HCT116 (cell line): ENCODE measurements around the gene GALR2. TPM values are rescaled to one million over a fixed set of nuclear protein-coding genes. Genes with fewer than 3 reads are reported as not detected.
A peak's percentile ranks its signal among the peaks of the same experiment; 100 is the strongest.

ENCODE experiments used
- ATAC-seq: fragments of 200-7000 bp; cut with Tn5 transposase; 2 replicates; pipeline ENCODE4 v1.9.1; 2020; ENCODE audit warnings: mild to moderate bottlenecking, moderate library complexity
- BruUV-seq: library from RNA; stranded (reverse); fragments of 400-500 nt; replicated peaks from 2 replicates; lab custom pipeline; 2021; lab: Mats Ljungman, UMichigan
- CTCF ChIA-PET: fragments of 300-600 bp; sonication (Branson Sonifier 250); formaldehyde crosslinking; loops from one replicate; lab custom pipeline; 2021; ENCODE audit warnings: antibody characterized with exemption; lab: Charles Lee
- POLR2A ChIA-PET: fragments of 300-600, 350-600 bp; sonication (Branson Sonifier 250); formaldehyde crosslinking; loops from one replicate; lab custom pipeline; 2021; ENCODE audit warnings: antibody characterized with exemption; lab: Charles Lee
- RAD21 ChIA-PET, 2 experiments: fragments of 300-600 bp; sonication (Branson Sonifier 250); formaldehyde crosslinking; loops; one replicate each; lab custom pipeline; 2023; ENCODE audit warnings: low total read pairs in 2 of 2; ENCODE audit not compliant: uncharacterized antibody in 2 of 2, unreplicated experiment in 2 of 2, low non-redundant PET in 1 of 2; lab: Charles Lee
- DNase-seq: peaks from one replicate; pipeline ENCODE4 v3.0.0-alpha.2; 2010; ENCODE audit warnings: low read depth, low spot score
- H2AFZ ChIP-seq: fragments of 200-600 bp; shearing (Covaris generic), sonication (generic); 2 replicates; pipeline ENCODE4 v1.6.1; 2017; ENCODE audit warnings: low read depth, mixed run types, mixed read lengths, antibody characterized with exemption, low read length; ENCODE audit not compliant: poor library complexity, severe bottlenecking
- H3K27ac ChIP-seq: 2 replicates; pipeline ENCODE4 v1.5.1; 2012; ENCODE audit warnings: low read depth, low read length
- H3K27me3 ChIP-seq: fragments of 200-600 bp; sonication (generic); 2 replicates; pipeline ENCODE4 v1.6.1; 2016; ENCODE audit warnings: mixed run types, low read length, mixed read lengths; ENCODE audit not compliant: insufficient read depth
- H3K36me3 ChIP-seq, 2 experiments: fragments of 200-500 bp in 1 of 2; fragments of 200-600 bp in 1 of 2; sonication (Bioruptor generic) in 1 of 2; sonication (generic) in 1 of 2; 2 replicates each; pipeline versions ENCODE4 v1.5.1 to v1.6.1; 2014 to 2016; ENCODE audit warnings: low read length in 2 of 2, inconsistent platforms in 1 of 2, mixed read lengths in 1 of 2, mixed run types in 1 of 2; ENCODE audit not compliant: insufficient read depth in 2 of 2, control insufficient read depth in 1 of 2
- H3K4me1 ChIP-seq, 2 experiments: fragments of 200-600 bp in 1 of 2; sonication (generic) in 1 of 2; 2 replicates each; pipeline versions ENCODE4 v1.5.1 to v1.6.1; 2012 to 2017; ENCODE audit warnings: low read length in 2 of 2, inconsistent platforms in 1 of 2, mild to moderate bottlenecking in 1 of 2, mixed read lengths in 1 of 2, mixed run types in 1 of 2, moderate library complexity in 1 of 2; ENCODE audit not compliant: insufficient read depth in 2 of 2, control insufficient read depth in 1 of 2
- H3K4me2 ChIP-seq: fragments of 200-600 bp; sonication (generic); 2 replicates; pipeline ENCODE4 v1.6.1; 2017; ENCODE audit warnings: mixed run types, low read length, mixed read lengths
- H3K4me3 ChIP-seq, 2 experiments: fragments of 200-600 bp in 1 of 2; sonication (generic) in 1 of 2; replicated peaks in 1 of 2; 2 replicates each; pipeline ENCODE4 v1.5.1; 2011 to 2016; ENCODE audit warnings: low read length in 2 of 2, control low read depth in 1 of 2, low read depth in 1 of 2, mild to moderate bottlenecking in 1 of 2, mixed read lengths in 1 of 2, mixed run types in 1 of 2
- H3K79me2 ChIP-seq: fragments of 200-600 bp; sonication (generic); 2 replicates; pipeline ENCODE4 v1.6.1; 2017; ENCODE audit warnings: mild to moderate bottlenecking, mixed run types, low read length, moderate library complexity, mixed read lengths; ENCODE audit not compliant: insufficient read depth
- H3K9ac ChIP-seq: fragments of 200-600 bp; sonication (generic); 2 replicates; pipeline ENCODE4 v1.6.1; 2016; ENCODE audit warnings: low read length, mixed read lengths
- H3K9me2 ChIP-seq: fragments of 200-600 bp; sonication (generic), shearing (Covaris generic); 2 replicates; pipeline ENCODE4 v1.6.1; 2017; ENCODE audit warnings: mixed run types, mild to moderate bottlenecking, moderate library complexity; ENCODE audit not compliant: insufficient read depth
- H3K9me3 ChIP-seq, 2 experiments: fragments of 200-500 bp in 1 of 2; fragments of 200-600 bp in 1 of 2; sonication (Bioruptor generic) in 1 of 2; sonication (generic) in 1 of 2; 2 replicates each; pipeline ENCODE4 v1.6.1; 2014 to 2017; ENCODE audit warnings: low read length in 2 of 2, mixed read lengths in 2 of 2, inconsistent platforms in 1 of 2, low read depth in 1 of 2, mild to moderate bottlenecking in 1 of 2, mixed run types in 1 of 2, moderate library complexity in 1 of 2; ENCODE audit not compliant: control insufficient read depth in 1 of 2, insufficient read depth in 1 of 2
- H4K20me1 ChIP-seq: fragments of 200-600 bp; sonication (generic), shearing (Covaris generic); 2 replicates; pipeline ENCODE4 v1.6.1; 2017; ENCODE audit warnings: mixed run types, mild to moderate bottlenecking, moderate library complexity; ENCODE audit not compliant: insufficient read depth
- CTCF ChIP-seq, 3 experiments: fragments of 200-600 bp in 1 of 3; sonication (generic) in 1 of 3; IDR thresholded peaks in 2 of 3; conservative IDR thresholded peaks in 1 of 3; 2 replicates each; pipeline ENCODE4 v1.5.1; 2012 to 2017; ENCODE audit warnings: low read depth in 2 of 3, low read length in 2 of 3, antibody characterized with exemption in 1 of 3, borderline replicate concordance in 1 of 3, control low read depth in 1 of 3, mild to moderate bottlenecking in 1 of 3, mixed read lengths in 1 of 3, mixed run types in 1 of 3, moderate library complexity in 1 of 3; ENCODE audit not compliant: insufficient read depth in 1 of 3
- EGR1 ChIP-seq: IDR thresholded peaks from 2 replicates; pipeline ENCODE4 v1.6.1; 2012; ENCODE audit warnings: low read depth
- ELF1 ChIP-seq: IDR thresholded peaks from 2 replicates; pipeline ENCODE4 v1.6.1; 2012; ENCODE audit warnings: low read depth, borderline replicate concordance
- EZH2 ChIP-seq: fragments of 200-600 bp; sonication (generic); IDR thresholded peaks from 2 replicates; pipeline ENCODE4 v1.6.1; 2017; ENCODE audit warnings: antibody characterized with exemption, mixed run types
- EZH2phosphoT487 ChIP-seq: fragments of 200-600 bp; IDR thresholded peaks from 2 replicates; pipeline ENCODE4 v1.6.1; 2018; ENCODE audit warnings: antibody characterized with exemption, borderline replicate concordance
- FOSL1 ChIP-seq: IDR thresholded peaks from 2 replicates; pipeline ENCODE4 v1.6.1; 2012; ENCODE audit warnings: low read depth
- JUND ChIP-seq: IDR thresholded peaks from 2 replicates; pipeline ENCODE4 v1.6.1; 2012
- MAX ChIP-seq: IDR thresholded peaks from 2 replicates; pipeline ENCODE4 v1.6.1; 2012
- POLR2AphosphoS5 ChIP-seq: IDR thresholded peaks from 2 replicates; pipeline ENCODE4 v1.6.1; 2011; ENCODE audit warnings: mild to moderate bottlenecking, low read depth, low read length, moderate library complexity
- intact Hi-C: fragments of 100-400 bp; cut with micrococcal nuclease; formaldehyde crosslinking; loops from 2 replicates; pipeline ENCODE4 v1.10.0; 2022
- total RNA-seq: library from RNA; stranded (reverse); gene quantifications from one replicate; pipeline ENCODE4 v1.2.1, GENCODE V29; 2021; ENCODE audit not compliant: unreplicated experiment

GALR2 gene
- total RNA-seq, 1 experiment from 2014 or later = 0.27 TPM

GRCh38 chr17:76121932-76122430 lies 47.4 kb downstream of the GALR2 start:
- no peak overlapping the region for H3K4me3 ChIP-seq
- ChIA-PET POLR2A (interaction anchor here (1.0 kb wide), 2 partner anchors 141 to 157 kb away, joined by 3 to 5 read pairs; no protein-coding TSS in a partner anchor), CTCF (interaction anchor here (0.5 to 10.0 kb wide), 15 partner anchors 8 to 175 kb away, joined by 3 to 132 read pairs (median 4); no protein-coding TSS in a partner anchor), RAD21 (interaction anchor here (0.7 to 1.3 kb wide), 8 partner anchors 11 to 522 kb away, joined by 3 to 12 read pairs (median 6); partner anchors contain the start of gene ST6GALNAC1 (in 1 of the 2))
- H3K9me2 ChIP-seq = no peaks in the 10 kb centered on the region
- no peaks in the 10 kb centered on the region for H3K36me3 ChIP-seq
- H3K4me2 ChIP-seq = peak overlapping the region; percentile 72; the same call in 1 of the 2 replicates
- H3K4me1 ChIP-seq = peaks cover 0 to 15% of the 10 kb centered on the region in 2 experiments; a peak in 2 of 4 replicates
- H3K27me3 ChIP-seq = no peaks in the 10 kb centered on the region
- intact Hi-C loops = loop anchor here (1.0 kb wide), 2 partner anchors 60 to 157 kb away; no protein-coding TSS in a partner anchor
- peak overlapping the region; percentile 47; the same call in 1 of the 2 replicates for H3K27ac ChIP-seq
- no peak for DNase-seq
- H3K9me3 ChIP-seq = no peaks in the 10 kb centered on the region
- ATAC-seq = no peak
- TF ChIP-seq POLR2AphosphoS5 (no peak), EGR1 (no peak), ELF1 (no peak), MAX (no peak), EZH2 (no peak), FOSL1 (no peak), CTCF (IDR thresholded peaks at IDR 0.05 in 2 of 3, conservative IDR thresholded peaks at IDR 0.05 in 1 of 3; ENCODE audit: borderline replicate concordance in 1 of 3, insufficient read depth in 1 of 3, low read depth in 2 of 3, low read length in 2 of 3) (no peak), JUND (no peak), EZH2phosphoT487 (no peak)
- H2AFZ ChIP-seq = no peak overlapping the region
- no peaks in the 10 kb centered on the region for H4K20me1 ChIP-seq
- no TSS peak for BruUV-seq
- no peaks in the 10 kb centered on the region for H3K79me2 ChIP-seq
- peak overlapping the region; percentile 37; the same call in 1 of the 2 replicates for H3K9ac ChIP-seq
